ENCODE data around the gene BTBD17.

The BTBD17 gene

GRCh38 chr17:74356646-74357465 is 4.8 kb downstream of the BTBD17 start:
- no peak for DNase-seq

DNA sequence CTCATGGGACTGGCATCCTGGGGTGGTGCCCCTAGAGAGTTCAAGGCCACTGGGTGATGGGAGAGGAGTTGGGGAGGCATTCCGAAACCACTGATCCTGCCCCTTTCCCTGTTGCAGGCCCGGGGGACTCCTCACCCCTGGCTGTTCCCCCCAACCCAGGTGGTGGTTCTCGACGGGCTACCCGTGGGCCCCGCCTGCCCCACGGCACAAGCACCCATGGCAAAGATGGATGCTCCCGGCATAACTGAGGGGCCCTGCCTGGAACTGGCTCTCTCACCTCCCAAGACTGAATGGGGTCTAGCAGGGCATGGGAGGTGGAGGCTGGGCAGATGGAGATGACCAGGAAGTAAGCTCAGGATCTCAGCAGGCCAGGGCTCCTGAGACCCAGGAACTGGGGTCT is 6.6 kb downstream of the BTBD17 start:
- no peak for DNase-seq

- DNase-seq = no peak
These were observed 7.1 kb downstream of the BTBD17 start for GRCh38 chr17:74354561-74354960.

DNA sequence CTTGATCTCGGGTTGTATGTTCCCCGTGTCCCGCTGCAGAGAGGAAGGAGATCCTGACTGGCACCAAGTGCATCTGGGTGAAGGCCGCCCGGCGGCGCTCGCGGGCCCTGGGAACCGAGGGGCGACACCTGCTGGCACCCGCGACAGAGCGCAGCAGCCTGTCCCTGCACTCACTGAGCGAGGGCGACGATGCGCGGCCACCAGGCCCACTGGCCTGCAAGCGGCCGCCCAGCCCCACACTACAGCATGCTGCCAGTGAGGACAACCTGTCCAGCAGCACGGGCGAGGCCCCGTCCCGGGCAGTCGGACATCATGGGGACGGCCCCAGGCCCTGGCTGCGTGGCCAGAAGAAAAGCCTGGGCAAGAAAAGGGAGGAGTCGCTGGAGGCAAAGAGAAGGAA is 7.5 kb downstream of the BTBD17 start:
- no peak for DNase-seq

DNA sequence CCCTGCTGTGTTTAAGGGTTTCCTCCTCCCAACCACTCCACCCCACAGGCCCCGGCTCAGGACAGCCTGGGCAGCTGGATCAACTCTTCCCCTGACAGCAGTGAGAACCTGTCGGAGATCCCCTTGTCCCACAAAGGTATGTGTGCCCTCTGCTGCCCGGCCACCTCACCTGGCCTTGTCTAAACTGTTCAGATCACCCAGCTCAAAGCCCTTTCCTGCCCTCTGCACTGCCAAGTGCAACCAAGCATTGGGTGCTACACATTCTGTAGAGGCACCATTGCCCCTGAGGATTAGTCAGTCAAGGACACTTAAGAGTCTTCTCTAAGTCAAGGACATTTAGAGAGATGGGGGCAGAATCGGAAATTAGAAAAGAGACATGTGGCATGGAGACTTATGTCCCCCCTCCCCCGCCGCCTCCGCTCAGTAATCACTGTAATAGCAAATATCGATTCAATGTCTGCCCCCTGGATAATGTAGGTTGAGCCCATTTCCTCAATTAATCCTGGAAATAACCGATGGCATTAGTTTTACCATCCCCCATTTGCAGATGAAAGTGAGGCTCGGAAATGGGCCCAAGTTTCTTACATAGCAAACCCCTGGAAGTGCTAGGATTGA is 8.1 kb downstream of the BTBD17 start:
- no peak for DNase-seq

DNA sequence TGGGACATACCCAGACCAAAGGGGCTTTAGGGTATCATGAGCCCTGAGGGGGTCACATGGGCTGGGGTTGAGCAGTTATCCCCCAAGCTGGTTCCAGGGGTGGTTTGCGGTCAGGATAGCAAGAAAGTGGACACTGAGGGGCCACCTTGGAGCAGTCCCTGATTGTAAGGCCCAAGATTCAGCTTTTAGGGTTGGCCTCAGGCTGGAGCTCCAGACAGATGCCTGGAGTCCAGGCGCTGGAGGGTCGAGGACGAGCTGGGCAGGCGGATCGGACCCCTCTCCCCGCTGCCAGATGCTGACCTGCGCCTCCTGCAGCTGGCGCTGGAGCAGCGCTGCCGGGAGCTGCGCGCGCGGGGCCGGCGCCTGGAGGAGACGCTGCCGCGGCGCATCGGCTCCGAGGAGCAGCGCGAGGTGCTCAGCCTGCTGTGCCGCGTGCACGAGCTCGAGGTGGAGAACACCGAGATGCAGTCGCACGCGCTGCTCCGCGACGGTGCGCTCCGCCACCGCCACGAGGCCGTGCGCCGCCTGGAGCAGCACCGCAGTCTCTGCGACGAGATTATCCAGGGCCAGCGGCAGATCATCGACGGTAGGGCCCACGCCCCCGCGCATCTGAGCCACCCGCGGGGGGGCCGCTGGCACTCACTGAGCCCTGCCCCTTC is 10.0 kb downstream of the BTBD17 start:
- no peak for DNase-seq

DNA sequence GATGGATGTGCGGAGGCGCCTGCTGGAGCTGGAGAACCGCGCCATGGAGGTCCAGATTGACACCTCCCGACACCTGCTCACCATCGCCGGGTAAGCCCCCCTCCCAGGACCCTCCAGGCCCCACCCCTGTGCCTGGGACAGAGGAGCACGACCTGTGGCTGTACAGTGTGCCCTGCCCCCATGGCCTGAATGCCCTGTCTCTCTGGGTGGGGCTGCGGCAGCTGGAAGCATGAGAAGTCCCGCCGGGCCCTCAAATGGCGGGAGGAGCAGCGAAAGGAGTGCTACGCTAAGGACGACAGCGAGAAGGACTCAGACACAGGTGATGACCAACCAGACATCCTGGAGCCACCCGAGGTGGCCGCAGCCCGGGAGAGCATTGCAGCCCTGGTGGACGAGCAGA is 11.2 kb downstream of the BTBD17 start:
- DNase-seq = no peak

- no peak for DNase-seq
These were observed 12.5 kb downstream of the BTBD17 start for GRCh38 chr17:74349120-74349519.

DNA sequence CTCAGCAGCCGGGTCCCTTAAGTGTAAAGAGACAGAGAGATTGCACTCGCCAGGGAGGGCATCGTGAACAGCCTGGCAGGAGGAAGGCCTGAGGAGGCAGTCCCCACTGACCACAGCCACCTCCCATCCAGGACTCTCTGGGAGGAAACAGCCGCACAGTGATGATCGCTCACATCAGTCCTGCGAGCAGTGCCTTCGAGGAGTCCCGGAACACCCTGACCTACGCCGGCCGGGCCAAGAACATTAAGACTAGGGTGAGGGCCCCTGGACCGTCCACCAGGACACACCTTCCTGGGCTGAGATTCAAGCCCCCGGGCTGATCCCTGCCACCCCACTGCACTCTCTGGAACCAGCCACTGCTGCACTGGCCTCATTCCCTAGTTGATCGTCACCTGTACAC is 14.0 kb downstream of the BTBD17 start:
- no peak for DNase-seq

DNA sequence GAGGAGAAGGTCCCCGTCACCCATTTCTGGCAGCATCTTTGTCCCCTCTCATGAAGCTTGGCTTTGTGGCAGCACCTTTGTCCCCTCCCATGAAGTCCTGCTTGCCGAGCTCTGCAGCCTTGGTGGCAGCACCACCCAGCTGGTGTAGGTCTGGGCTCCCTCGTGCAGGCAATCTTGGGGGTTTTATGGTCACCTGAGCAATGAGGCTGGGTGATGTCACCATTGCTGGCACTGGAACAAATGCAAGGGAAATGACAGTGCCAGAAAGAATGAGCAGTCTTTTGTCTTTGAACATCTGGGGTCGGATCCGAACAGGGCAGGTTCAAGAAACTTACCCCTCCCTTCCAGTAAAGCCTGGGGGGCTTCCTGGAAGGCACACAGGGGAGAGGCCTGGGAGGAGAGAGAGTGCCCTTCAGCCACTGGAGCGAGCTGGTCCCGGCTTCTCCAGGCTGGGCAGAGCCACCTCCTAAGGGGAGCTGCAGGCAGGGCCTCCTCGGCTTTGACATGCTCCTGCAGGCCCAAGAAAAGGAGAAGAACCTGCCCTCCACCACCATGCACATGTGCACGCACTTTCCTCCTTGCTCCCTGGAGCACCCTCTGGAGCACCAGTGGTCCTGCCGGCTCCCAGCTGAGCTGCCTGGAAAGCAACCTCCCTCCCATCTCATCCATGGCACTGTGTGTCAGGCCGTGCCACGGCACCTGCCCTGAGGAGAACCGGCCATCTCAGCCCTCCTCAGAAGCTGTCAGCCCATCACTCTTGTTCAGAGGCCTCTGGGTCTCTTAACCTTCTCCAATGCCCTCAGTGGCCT is 16.0 kb downstream of the BTBD17 start:
- DNase-seq = no peak

DNA sequence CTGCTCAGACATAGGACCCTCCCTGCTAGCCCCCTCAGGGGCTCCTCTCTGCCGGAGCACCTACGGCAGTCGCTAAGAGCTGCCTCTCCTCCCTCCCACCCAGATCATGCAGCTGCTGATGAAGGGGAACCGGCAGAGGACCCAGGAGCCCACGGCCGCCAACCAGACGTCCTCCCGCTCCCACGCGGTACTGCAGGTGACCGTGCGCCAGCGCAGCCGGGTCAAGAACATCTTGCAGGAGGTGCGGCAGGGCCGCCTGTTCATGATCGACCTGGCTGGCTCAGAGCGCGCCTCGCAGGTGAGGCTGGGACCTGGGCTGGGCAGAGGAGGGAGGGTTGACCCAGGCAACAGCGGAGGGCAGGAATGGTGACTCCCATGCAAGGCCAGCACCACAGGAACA is 17.0 kb downstream of the BTBD17 start:
- no peak for DNase-seq

- DNase-seq = no peak
These were observed 18.0 kb downstream of the BTBD17 start for GRCh38 chr17:74343526-74344284.

GRCh38 chr17:74343121-74343520 is 18.5 kb downstream of the BTBD17 start:
- no peak for DNase-seq

DNA sequence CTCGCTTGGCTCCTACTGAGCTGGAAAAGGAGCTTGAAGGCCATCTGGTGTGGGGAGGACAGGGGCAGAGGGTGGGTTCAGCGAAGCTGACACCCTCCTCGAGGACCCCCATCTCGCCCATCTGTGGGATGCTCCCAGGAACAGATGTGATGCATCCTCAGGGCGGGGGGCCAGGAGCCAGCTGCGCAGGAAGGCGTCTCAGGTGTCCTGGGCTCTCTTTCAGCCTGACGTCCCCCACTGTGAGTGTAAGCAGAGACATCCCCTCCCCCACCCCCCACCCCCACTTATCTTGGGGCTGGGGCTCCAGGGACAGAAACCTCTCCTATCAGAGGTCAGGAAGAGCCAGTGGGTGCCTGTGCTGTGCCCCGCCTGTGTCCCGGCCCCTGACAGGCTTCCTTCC is 19.4 kb downstream of the BTBD17 start:
- DNase-seq = no peak

- DNase-seq = peak; percentile 39
These were observed 21.1 kb downstream of the BTBD17 start for GRCh38 chr17:74340470-74341023.

GRCh38 chr17:74339537-74340195 is 22.0 kb downstream of the BTBD17 start:
- DNase-seq = peak; percentile 94

DNA sequence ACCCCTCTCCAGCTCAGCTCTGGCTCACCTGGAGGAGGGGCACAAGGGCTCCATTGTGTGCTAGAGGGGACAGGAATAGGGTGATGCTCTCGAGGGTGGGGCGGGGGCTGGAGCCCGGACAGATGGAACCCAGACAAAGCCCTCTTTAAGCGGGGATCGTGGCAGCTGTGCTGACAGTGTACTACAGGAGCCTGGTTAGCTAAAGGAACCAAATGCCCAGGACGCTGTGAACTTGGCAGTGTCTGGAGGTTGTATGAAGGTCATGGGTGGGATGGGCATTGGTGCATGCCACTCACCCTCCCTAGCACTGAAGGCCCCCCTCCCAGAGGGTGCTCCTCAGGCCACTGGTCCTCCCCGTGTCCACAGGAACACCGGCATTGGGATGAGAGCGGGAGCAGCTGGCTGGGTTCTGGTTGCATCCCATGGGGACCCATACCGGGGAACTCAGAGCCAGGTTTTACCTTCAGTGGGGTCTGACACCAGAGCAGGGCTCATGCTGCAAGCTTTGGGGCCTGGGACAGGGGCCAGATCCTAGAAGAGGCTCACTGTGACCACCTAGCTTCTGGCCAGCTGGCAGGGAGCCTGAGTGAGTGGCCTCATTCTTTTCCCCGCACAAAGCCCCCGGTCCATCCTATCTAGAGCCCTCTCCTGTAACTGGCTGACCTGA is 23.7 kb downstream of the BTBD17 start:
- DNase-seq = peak; percentile 34

DNA sequence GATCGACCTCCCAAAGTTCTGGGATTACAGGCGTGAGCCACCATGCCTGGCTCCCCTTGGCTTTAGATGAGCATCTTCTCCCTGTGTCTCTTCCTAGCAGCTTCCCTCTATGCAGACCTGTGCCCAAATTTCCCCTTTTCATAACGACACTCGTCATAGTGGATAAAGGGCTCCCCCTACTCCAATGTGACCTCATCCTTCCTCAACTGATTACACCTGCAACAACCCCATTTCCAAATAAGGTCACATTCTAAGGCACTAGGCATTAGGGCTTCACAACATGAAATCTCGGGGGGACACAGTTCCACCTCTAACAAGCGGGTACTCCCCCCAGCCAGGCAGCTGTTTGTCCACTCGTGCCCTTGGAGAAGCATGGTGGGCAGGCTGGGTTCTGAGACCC is 25.4 kb downstream of the BTBD17 start:
- DNase-seq = no peak

DNA sequence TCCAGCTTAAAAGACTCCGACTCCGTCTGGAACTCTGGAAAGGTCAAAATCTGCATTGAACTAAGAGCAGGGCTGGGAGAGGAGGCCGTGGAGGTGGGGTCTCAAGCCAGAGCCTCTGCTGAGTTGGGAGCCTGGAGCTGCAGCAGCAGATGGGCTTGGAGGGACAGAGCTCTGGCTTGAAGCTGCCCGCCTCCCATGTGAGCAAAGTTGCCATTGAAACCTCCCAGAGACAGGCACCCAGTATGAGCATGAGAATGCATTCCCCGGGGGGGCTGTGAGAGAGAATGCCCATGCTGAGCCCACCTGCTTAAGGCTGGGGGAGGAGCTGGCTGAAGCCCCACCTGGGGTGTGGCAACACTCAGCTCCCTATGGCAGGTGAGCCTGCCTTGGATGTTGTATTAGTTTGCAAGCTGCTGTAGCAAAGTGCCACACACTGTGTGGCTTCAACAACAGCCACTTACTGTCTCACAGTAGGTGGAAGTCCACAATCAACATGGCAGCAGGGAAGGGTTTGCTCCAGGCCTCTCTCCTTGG is 26.1 kb downstream of the BTBD17 start:
- no peak for DNase-seq

GRCh38 chr17:74334393-74335039 is 27.2 kb downstream of the BTBD17 start:
- no peak for DNase-seq

Data from NCI-H1436 (cell line).